Vagina (tissue), 2 donors: ENCODE measurements around the gene NRG2.

Experiments used
- POLR2A ChIP-seq, 2 donors: fragments of 450-650 bp; IDR thresholded peaks; one replicate each; pipeline ENCODE4 v1.6.1; 2017; ENCODE audit warnings: antibody characterized with exemption in 2 of 2, mild to moderate bottlenecking in 2 of 2, moderate library complexity in 2 of 2
- POLR2AphosphoS5 ChIP-seq, 2 donors: sonication (generic); formaldehyde crosslinking; IDR thresholded peaks; one replicate each; pipeline ENCODE4 v1.9.0; 2017; ENCODE audit warnings: antibody characterized with exemption in 2 of 2, mild to moderate bottlenecking in 2 of 2, low read depth in 1 of 2; ENCODE audit not compliant: insufficient read depth in 1 of 2
- TF ChIP-seq, protein P1 (sequence below), 3 experiments: fragments of 450-650 bp in 2 of 3; fragments of 200-600 bp in 1 of 3; sonication (generic) in 1 of 3; IDR thresholded peaks; one replicate each; pipeline ENCODE4 v1.5.1; 2017 to 2019; ENCODE audit warnings: antibody characterized with exemption in 3 of 3, mild to moderate bottlenecking in 2 of 3, moderate library complexity in 2 of 3

DNA sequence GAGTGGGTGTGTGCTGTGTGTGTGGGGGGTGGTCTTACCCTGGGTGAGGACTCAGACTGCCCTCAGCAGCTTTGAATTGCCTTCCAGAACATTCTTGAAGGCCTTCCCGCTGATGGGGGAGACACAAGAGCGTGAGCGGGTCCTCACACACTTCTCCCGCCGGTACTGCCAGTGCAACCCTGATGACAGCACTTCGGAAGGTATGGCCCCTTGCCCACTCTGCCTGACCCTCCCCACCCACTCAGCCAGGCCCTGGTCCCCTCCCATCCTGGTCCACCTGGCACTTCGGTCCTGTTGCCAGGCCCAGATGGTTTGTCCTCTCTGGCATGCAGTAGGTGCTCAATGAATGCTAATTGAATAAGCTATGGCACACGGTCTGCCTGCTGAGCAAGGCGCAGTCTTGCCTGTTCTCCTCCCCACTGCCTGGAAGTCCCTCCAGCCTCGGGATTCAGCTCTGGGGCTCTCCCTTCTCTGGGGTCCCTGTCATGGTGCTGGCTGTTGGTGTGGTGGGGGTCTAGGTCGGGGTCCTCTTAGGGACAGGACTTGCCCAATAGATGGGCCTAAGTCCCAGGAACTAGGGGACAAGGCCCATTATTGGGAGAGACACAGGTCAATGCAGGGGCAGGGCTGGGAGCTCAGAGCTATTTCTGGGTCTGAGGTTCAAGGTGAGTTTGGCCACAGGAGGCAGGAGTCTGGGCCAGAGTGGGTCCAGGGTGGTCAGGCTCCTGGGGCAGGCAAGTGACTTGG is 221.1 kb downstream of the NRG2 start:
- TF ChIP-seq, protein P1, sequence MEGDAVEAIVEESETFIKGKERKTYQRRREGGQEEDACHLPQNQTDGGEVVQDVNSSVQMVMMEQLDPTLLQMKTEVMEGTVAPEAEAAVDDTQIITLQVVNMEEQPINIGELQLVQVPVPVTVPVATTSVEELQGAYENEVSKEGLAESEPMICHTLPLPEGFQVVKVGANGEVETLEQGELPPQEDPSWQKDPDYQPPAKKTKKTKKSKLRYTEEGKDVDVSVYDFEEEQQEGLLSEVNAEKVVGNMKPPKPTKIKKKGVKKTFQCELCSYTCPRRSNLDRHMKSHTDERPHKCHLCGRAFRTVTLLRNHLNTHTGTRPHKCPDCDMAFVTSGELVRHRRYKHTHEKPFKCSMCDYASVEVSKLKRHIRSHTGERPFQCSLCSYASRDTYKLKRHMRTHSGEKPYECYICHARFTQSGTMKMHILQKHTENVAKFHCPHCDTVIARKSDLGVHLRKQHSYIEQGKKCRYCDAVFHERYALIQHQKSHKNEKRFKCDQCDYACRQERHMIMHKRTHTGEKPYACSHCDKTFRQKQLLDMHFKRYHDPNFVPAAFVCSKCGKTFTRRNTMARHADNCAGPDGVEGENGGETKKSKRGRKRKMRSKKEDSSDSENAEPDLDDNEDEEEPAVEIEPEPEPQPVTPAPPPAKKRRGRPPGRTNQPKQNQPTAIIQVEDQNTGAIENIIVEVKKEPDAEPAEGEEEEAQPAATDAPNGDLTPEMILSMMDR (IDR thresholded peaks at IDR 0.05): no peak
- TF ChIP-seq POLR2A (IDR thresholded peaks at IDR 0.05): no peak
- no peak for TF ChIP-seq POLR2AphosphoS5 (IDR thresholded peaks at IDR 0.05; ENCODE audit: insufficient read depth in 1 of 2, low read depth in 1 of 2)
